IPS DF 4.7 (cell line): ENCODE measurements around the gene BLM.
A peak's percentile ranks its signal among the peaks of the same experiment; 100 is the strongest.
"Not testable (repeated sequence)": the region's sequence is repeated elsewhere in the genome, so short reads cannot be mapped to it uniquely, and the experiment has no call there.

ENCODE experiments used
- DNase-seq: peaks from one replicate; pipeline ENCODE4 v3.0.0-alpha.2; 2013; ENCODE audit warnings: low spot score; ENCODE audit errors: extremely low read depth

Gene BLM

GRCh38 chr15:90716976-90717821 is at the start of gene BLM:
Gene BLM (plus strand): TSS chr15:90717346. CDS start chr15:90747393, 30,047 bp downstream.
- DNase-seq = peak; percentile 93

- not testable (repeated sequence) for DNase-seq
Measured at GRCh38 chr15:90667755-90668345, 49.3 kb upstream of the BLM start.

- not testable (repeated sequence) for DNase-seq
Measured at GRCh38 chr15:90670631-90671030, 46.5 kb upstream of the BLM start.

- DNase-seq = no peak
Measured at GRCh38 chr15:90671216-90671615, 45.9 kb upstream of the BLM start.

- not testable (repeated sequence) for DNase-seq
Measured at GRCh38 chr15:90673357-90673756, 43.8 kb upstream of the BLM start.

GRCh38 chr15:90674476-90674875 is 42.7 kb upstream of the BLM start:
- no peak for DNase-seq

GRCh38 chr15:90675464-90675863 is 41.7 kb upstream of the BLM start:
- no peak for DNase-seq

GRCh38 chr15:90677807-90678790 is 39.0 kb upstream of the BLM start:
- no peak for DNase-seq

- DNase-seq = no peak
Measured at GRCh38 chr15:90679959-90680358, 37.2 kb upstream of the BLM start.

GRCh38 chr15:90680371-90680935 is 36.7 kb upstream of the BLM start:
- no peak for DNase-seq

GRCh38 chr15:90681056-90681455 is 36.1 kb upstream of the BLM start:
- DNase-seq = no peak

GRCh38 chr15:90681480-90681879 is 35.7 kb upstream of the BLM start:
- DNase-seq = no peak

- no peak for DNase-seq
Measured at GRCh38 chr15:90683371-90683770, 33.8 kb upstream of the BLM start.

GRCh38 chr15:90683876-90684275 is 33.3 kb upstream of the BLM start:
- no peak for DNase-seq

GRCh38 chr15:90684281-90684680 is 32.9 kb upstream of the BLM start:
- no peak for DNase-seq

GRCh38 chr15:90685591-90686434 is 31.3 kb upstream of the BLM start:
- DNase-seq = no peak

GRCh38 chr15:90686435-90687218 is 30.5 kb upstream of the BLM start:
- DNase-seq = no peak

- DNase-seq = not testable (repeated sequence)
Measured at GRCh38 chr15:90689326-90689961, 27.7 kb upstream of the BLM start.

GRCh38 chr15:90690585-90690984 is 26.6 kb upstream of the BLM start:
- DNase-seq = no peak
